GM12878 (cell line): Measurements from ENCODE around the gene MMP20.

Experiments
- CREM ChIP-seq: IDR thresholded peaks from 2 replicates; pipeline ENCODE4 v1.6.1; 2014; ENCODE audit warnings: antibody characterized with exemption, low read depth
- CTCF ChIP-seq, 3 experiments: IDR thresholded peaks in 2 of 3; conservative IDR thresholded peaks in 1 of 3; 2 replicates each; pipeline ENCODE4 v1.5.1; 2011; ENCODE audit warnings: low read depth in 3 of 3, low read length in 3 of 3, mild to moderate bottlenecking in 3 of 3, control low read depth in 2 of 3, moderate library complexity in 2 of 3, inconsistent platforms in 1 of 3, mixed read lengths in 1 of 3; ENCODE audit not compliant: control insufficient read depth in 2 of 3, insufficient read depth in 1 of 3; ENCODE audit errors: extremely low read depth in 1 of 3
- DPF2 ChIP-seq: fragments of 450-650 bp; IDR thresholded peaks from 2 replicates; pipeline ENCODE4 v1.6.1; 2017; ENCODE audit warnings: mild to moderate bottlenecking
- MAX ChIP-seq: IDR thresholded peaks from 2 replicates; pipeline ENCODE4 v1.6.1; 2012; ENCODE audit warnings: low read depth, low read length, improper control_type of control experiment
- MTA2 ChIP-seq: fragments of 450-650 bp; IDR thresholded peaks from 2 replicates; pipeline ENCODE4 v1.6.1; 2016; ENCODE audit warnings: low read depth, mild to moderate bottlenecking, moderate library complexity
- REST ChIP-seq: IDR thresholded peaks from 2 replicates; pipeline ENCODE4 v1.6.1; 2012; ENCODE audit warnings: mild to moderate bottlenecking, low read depth, low read length
- SIN3A ChIP-seq: IDR thresholded peaks from 2 replicates; pipeline ENCODE4 v1.6.1; 2012; ENCODE audit warnings: low read depth, low read length, improper control_type of control experiment
- SMAD1 ChIP-seq: fragments of 450-650 bp; IDR thresholded peaks from 2 replicates; pipeline ENCODE4 v1.6.1; 2018; ENCODE audit warnings: mild to moderate bottlenecking, low read depth; ENCODE audit not compliant: partially characterized antibody
- TCF12 ChIP-seq: IDR thresholded peaks from 2 replicates; pipeline ENCODE4 v1.6.1; 2011; ENCODE audit warnings: low read depth, mild to moderate bottlenecking, low read length
- TCF7 ChIP-seq: IDR thresholded peaks from 2 replicates; pipeline ENCODE4 v1.6.1; 2014; ENCODE audit warnings: antibody characterized with exemption, borderline replicate concordance
- USF2 ChIP-seq: IDR thresholded peaks from 2 replicates; pipeline ENCODE4 v1.6.1; 2011; ENCODE audit warnings: low read depth, low read length, improper control_type of control experiment, borderline replicate concordance
- TF ChIP-seq, protein P1 (sequence below): IDR thresholded peaks from 2 replicates; pipeline ENCODE4 v1.6.1; 2012; ENCODE audit warnings: low read length, inconsistent platforms
- TF ChIP-seq, protein P2 (sequence below): fragments of 450-650 bp; formaldehyde crosslinking; IDR thresholded peaks from 2 replicates; pipeline ENCODE4 v1.5.0; 2022; ENCODE audit warnings: mild to moderate bottlenecking, missing genetic modification characterization

- TF ChIP-seq USF2: no peak
- TF ChIP-seq MTA2: no peak
- TF ChIP-seq CTCF (IDR thresholded peaks at IDR 0.05 in 2 of 3, conservative IDR thresholded peaks at IDR 0.05 in 1 of 3; ENCODE audit: control insufficient read depth in 2 of 3, extremely low read depth in 1 of 3, insufficient read depth in 1 of 3, low read depth in 3 of 3, low read length in 3 of 3): no peak
- no peak for TF ChIP-seq MAX
- TF ChIP-seq SIN3A: no peak
- TF ChIP-seq DPF2: no peak
- TF ChIP-seq, protein P1, sequence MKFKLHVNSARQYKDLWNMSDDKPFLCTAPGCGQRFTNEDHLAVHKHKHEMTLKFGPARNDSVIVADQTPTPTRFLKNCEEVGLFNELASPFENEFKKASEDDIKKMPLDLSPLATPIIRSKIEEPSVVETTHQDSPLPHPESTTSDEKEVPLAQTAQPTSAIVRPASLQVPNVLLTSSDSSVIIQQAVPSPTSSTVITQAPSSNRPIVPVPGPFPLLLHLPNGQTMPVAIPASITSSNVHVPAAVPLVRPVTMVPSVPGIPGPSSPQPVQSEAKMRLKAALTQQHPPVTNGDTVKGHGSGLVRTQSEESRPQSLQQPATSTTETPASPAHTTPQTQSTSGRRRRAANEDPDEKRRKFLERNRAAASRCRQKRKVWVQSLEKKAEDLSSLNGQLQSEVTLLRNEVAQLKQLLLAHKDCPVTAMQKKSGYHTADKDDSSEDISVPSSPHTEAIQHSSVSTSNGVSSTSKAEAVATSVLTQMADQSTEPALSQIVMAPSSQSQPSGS: no peak
- TF ChIP-seq TCF7: no peak
- TF ChIP-seq REST: no peak
- TF ChIP-seq TCF12: no peak
- TF ChIP-seq CREM: no peak
- TF ChIP-seq, protein P2, sequence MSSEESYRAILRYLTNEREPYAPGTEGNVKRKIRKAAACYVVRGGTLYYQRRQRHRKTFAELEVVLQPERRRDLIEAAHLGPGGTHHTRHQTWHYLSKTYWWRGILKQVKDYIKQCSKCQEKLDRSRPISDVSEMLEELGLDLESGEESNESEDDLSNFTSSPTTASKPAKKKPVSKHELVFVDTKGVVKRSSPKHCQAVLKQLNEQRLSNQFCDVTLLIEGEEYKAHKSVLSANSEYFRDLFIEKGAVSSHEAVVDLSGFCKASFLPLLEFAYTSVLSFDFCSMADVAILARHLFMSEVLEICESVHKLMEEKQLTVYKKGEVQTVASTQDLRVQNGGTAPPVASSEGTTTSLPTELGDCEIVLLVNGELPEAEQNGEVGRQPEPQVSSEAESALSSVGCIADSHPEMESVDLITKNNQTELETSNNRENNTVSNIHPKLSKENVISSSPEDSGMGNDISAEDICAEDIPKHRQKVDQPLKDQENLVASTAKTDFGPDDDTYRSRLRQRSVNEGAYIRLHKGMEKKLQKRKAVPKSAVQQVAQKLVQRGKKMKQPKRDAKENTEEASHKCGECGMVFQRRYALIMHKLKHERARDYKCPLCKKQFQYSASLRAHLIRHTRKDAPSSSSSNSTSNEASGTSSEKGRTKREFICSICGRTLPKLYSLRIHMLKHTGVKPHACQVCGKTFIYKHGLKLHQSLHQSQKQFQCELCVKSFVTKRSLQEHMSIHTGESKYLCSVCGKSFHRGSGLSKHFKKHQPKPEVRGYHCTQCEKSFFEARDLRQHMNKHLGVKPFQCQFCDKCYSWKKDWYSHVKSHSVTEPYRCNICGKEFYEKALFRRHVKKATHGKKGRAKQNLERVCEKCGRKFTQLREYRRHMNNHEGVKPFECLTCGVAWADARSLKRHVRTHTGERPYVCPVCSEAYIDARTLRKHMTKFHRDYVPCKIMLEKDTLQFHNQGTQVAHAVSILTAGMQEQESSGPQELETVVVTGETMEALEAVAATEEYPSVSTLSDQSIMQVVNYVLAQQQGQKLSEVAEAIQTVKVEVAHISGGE (CRISPR knock-in tag): no peak
- no peak for TF ChIP-seq SMAD1
These were observed 29.6 kb upstream of the MMP20 start for GRCh38 chr11:102654761-102655160.
